Uterus (tissue), 4 donors: Measurements from ENCODE around the gene CYB5R4. TPM values are rescaled to one million over a fixed set of nuclear protein-coding genes. Genes with fewer than 3 reads are reported as not detected.
"Not testable (repeated sequence)": the region's sequence is repeated elsewhere in the genome, so short reads cannot be mapped to it uniquely, and the experiment has no call there.

Experiments used
- DNase-seq, 2 donors: peaks; one replicate each; pipeline ENCODE4 v3.0.0-alpha.2; 2019 to 2020
- H3K27ac ChIP-seq, 2 donors: fragments of 200-600 bp; sonication (generic); 1 replicate in 1 of 2; 2 replicates in 1 of 2; pipeline ENCODE4 v1.5.1; 2016 to 2018
- H3K27me3 ChIP-seq, 2 donors: fragments of 200-600 bp; sonication (generic); one replicate each; pipeline ENCODE4 v1.5.1; 2018 to 2019; ENCODE audit warnings: control low read depth in 1 of 2
- H3K36me3 ChIP-seq, 2 donors: fragments of 200-600 bp; sonication (generic); one replicate each; pipeline ENCODE4 v1.5.1; 2019; ENCODE audit warnings: control low read depth in 1 of 2
- H3K4me1 ChIP-seq, 2 donors: fragments of 200-600 bp; sonication (generic); one replicate each; pipeline ENCODE4 v1.5.1; 2018 to 2019; ENCODE audit warnings: control low read depth in 1 of 2
- H3K4me3 ChIP-seq, 2 donors: fragments of 200-600 bp; sonication (generic); 1 replicate in 1 of 2; 2 replicates in 1 of 2; pipeline ENCODE4 v1.5.1; 2018 to 2019; ENCODE audit warnings: mild to moderate bottlenecking in 1 of 2
- H3K9me3 ChIP-seq, 2 donors: fragments of 200-600 bp; sonication (generic); one replicate each; pipeline ENCODE4 v1.5.1; 2019; ENCODE audit warnings: control low read depth in 1 of 2
- CTCF ChIP-seq, 4 experiments: fragments of 200-600 bp in 2 of 4; fragments of 450-650 bp in 2 of 4; sonication (generic) in 2 of 4; IDR thresholded peaks; one replicate each; pipeline ENCODE4 v1.5.1; 2016 to 2019; ENCODE audit warnings: antibody characterized with exemption in 4 of 4, mild to moderate bottlenecking in 2 of 4, moderate library complexity in 1 of 4
- POLR2A ChIP-seq, 2 donors: fragments of 450-650 bp; IDR thresholded peaks; one replicate each; pipeline ENCODE4 v1.6.1; 2016; ENCODE audit warnings: antibody characterized with exemption in 2 of 2, mild to moderate bottlenecking in 1 of 2, moderate library complexity in 1 of 2
- intact Hi-C: fragments of 100-400 bp; cut with DNase I; formaldehyde crosslinking; loops from one replicate; pipeline ENCODE4 v1.15.1; 2023; ENCODE audit warnings: low total_unique reads
- total RNA-seq, 4 donors: library from RNA; depleted of rRNA in 3 of 4; stranded (reverse); fragments of >200 nt in 3 of 4; gene quantifications; one replicate each; pipeline versions ENCODE4 v1.1.0 to v1.2.4, GENCODE V29; 2014 to 2023
- donor health status: DM: yes; HTN: yes; CAD: no.

CYB5R4 gene
- total RNA-seq, 4 donors from 2014 or later: 9.3 to 59.2 (median 9.9) TPM

- Histone ChIP-seq H3K4me1 (no peaks in the 10 kb centered on the region), H3K27ac (no peak overlapping the region), H3K4me3 (no peak overlapping the region), H3K36me3 (no peaks in the 10 kb centered on the region), H3K9me3 (no peaks in the 10 kb centered on the region), H3K27me3 (no peaks in the 10 kb centered on the region)
- no peak for DNase-seq
- intact Hi-C loops: no loop called here
- no peak for TF ChIP-seq CTCF (IDR thresholded peaks at IDR 0.05)
- TF ChIP-seq POLR2A (IDR thresholded peaks at IDR 0.05): no peak
These were observed 61.8 kb downstream of the CYB5R4 start for GRCh38 chr6:83921315-83921714.

GRCh38 chr6:83927470-83927869, 68.0 kb downstream of the CYB5R4 start:
- Histone ChIP-seq H3K27ac (no peak overlapping the region), H3K36me3 (no peaks in the 10 kb centered on the region)

GRCh38 chr6:83928286-83928685, 68.8 kb downstream of the CYB5R4 start:
- TF ChIP-seq CTCF (IDR thresholded peaks at IDR 0.05): no peak
- no peak for TF ChIP-seq POLR2A (IDR thresholded peaks at IDR 0.05)
- no peak for DNase-seq
- H3K4me1 ChIP-seq: no peaks in the 10 kb centered on the region
- intact Hi-C loops: no loop called here
- no peaks in the 10 kb centered on the region for H3K9me3 ChIP-seq
- no peaks in the 10 kb centered on the region for H3K36me3 ChIP-seq
- no peaks in the 10 kb centered on the region for H3K27me3 ChIP-seq
- H3K4me3 ChIP-seq: no peak overlapping the region
- no peak overlapping the region for H3K27ac ChIP-seq

More at GRCh38 chr6:83927470-83927869, 68.0 kb downstream of the CYB5R4 start:
- intact Hi-C loops: no loop called here
- no peak for TF ChIP-seq POLR2A (IDR thresholded peaks at IDR 0.05)
- no peak for TF ChIP-seq CTCF (IDR thresholded peaks at IDR 0.05)
- Histone ChIP-seq H3K4me1 (no peaks in the 10 kb centered on the region), H3K27me3 (no peaks in the 10 kb centered on the region), H3K9me3 (no peaks in the 10 kb centered on the region), H3K4me3 (no peak overlapping the region)
- no peak for DNase-seq

GRCh38 chr6:83946201-83946833, 86.8 kb downstream of the CYB5R4 start:
- H3K4me3 ChIP-seq, intact Hi-C loops, DNase-seq, H3K4me1 ChIP-seq, H3K27ac ChIP-seq, H3K9me3 ChIP-seq, H3K36me3 ChIP-seq, H3K27me3 ChIP-seq: not testable (repeated sequence)

GRCh38 chr6:83947983-83948382, 88.5 kb downstream of the CYB5R4 start:
- intact Hi-C loops, H3K4me1 ChIP-seq, H3K9me3 ChIP-seq, H3K27me3 ChIP-seq, DNase-seq, H3K36me3 ChIP-seq, H3K27ac ChIP-seq, H3K4me3 ChIP-seq: not testable (repeated sequence)

GRCh38 chr6:83948851-83949250, 89.4 kb downstream of the CYB5R4 start:
- Histone ChIP-seq H3K27ac (no peak overlapping the region), H3K4me3 (no peak overlapping the region), H3K27me3 (no peaks in the 10 kb centered on the region), H3K4me1 (no peaks in the 10 kb centered on the region), H3K36me3 (no peaks in the 10 kb centered on the region), H3K9me3 (peaks cover 0 to 7% of the 10 kb centered on the region in 2 donors)
- TF ChIP-seq CTCF (IDR thresholded peaks at IDR 0.05) (no peak), POLR2A (IDR thresholded peaks at IDR 0.05) (no peak)
- no peak for DNase-seq
- intact Hi-C loops: no loop called here

GRCh38 chr6:83951423-83951822, 91.9 kb downstream of the CYB5R4 start:
- H3K4me1 ChIP-seq, DNase-seq, H3K36me3 ChIP-seq, H3K9me3 ChIP-seq, intact Hi-C loops, H3K4me3 ChIP-seq, H3K27me3 ChIP-seq, H3K27ac ChIP-seq: not testable (repeated sequence)
